Stomach (tissue), 9 donors: ENCODE measurements around the gene TRIM29. TPM values are rescaled to one million over a fixed set of nuclear protein-coding genes. Genes with fewer than 3 reads are reported as not detected.
A peak's percentile ranks its signal among the peaks of the same experiment; 100 is the strongest.

Experiments used
- DNase-seq, 2 donors: peaks; one replicate each; pipeline versions ENCODE4 v3.0.0 to v3.0.0-alpha.2; 2013 to 2019
- H3K27ac ChIP-seq, 5 donors: fragments of 200-600 bp in 4 of 5; sonication (generic) in 4 of 5; one replicate each; pipeline ENCODE4 v1.5.1; 2013 to 2019; ENCODE audit warnings: mild to moderate bottlenecking in 1 of 5, moderate library complexity in 1 of 5
- H3K27me3 ChIP-seq, 3 donors: fragments of 200-600 bp; sonication (generic); one replicate each; pipeline ENCODE4 v1.5.1; 2017 to 2019; ENCODE audit warnings: mixed run types in 1 of 3
- H3K36me3 ChIP-seq, 4 donors: fragments of 200-600 bp; sonication (generic); 1 replicate in 3 of 4; 2 replicates in 1 of 4; pipeline ENCODE4 v1.5.1; 2016 to 2019
- H3K4me1 ChIP-seq, 4 donors: fragments of 200-600 bp; sonication (generic); one replicate each; pipeline ENCODE4 v1.5.1; 2016 to 2019
- H3K4me3 ChIP-seq, 4 donors: fragments of 200-600 bp; sonication (generic) in 3 of 4; one replicate each; pipeline ENCODE4 v1.5.1; 2016 to 2019; ENCODE audit warnings: mild to moderate bottlenecking in 1 of 4
- H3K9me3 ChIP-seq, 4 donors: fragments of 200-600 bp; sonication (generic); one replicate each; pipeline ENCODE4 v1.5.1; 2016 to 2019
- EP300 ChIP-seq: sonication (generic); formaldehyde crosslinking; IDR thresholded peaks from one replicate; pipeline ENCODE4 v1.6.1; 2017; ENCODE audit warnings: antibody characterized with exemption
- POLR2A ChIP-seq, 4 donors: fragments of 450-650 bp; IDR thresholded peaks; one replicate each; pipeline ENCODE4 v1.6.1; 2016; ENCODE audit warnings: antibody characterized with exemption in 4 of 4, control low read depth in 2 of 4, mild to moderate bottlenecking in 1 of 4, moderate library complexity in 1 of 4
- POLR2AphosphoS5 ChIP-seq, 3 donors: sonication (generic); formaldehyde crosslinking; IDR thresholded peaks; one replicate each; pipeline ENCODE4 v1.6.1; 2016; ENCODE audit warnings: antibody characterized with exemption in 3 of 3
- WGBS, 5 donors: extraction: QIAGEN DNeasy Blood & Tissue Kit in 3 of 5; methylation state at CpG; one replicate each; pipeline versions ENCODE4 v1.1.5 to v1.1.7; 2013 to 2018; 5-methylcytosine and 5-hydroxymethylcytosine counted together
- intact Hi-C: fragments of 100-400 bp; cut with DNase I; formaldehyde crosslinking; loops from one replicate; pipeline ENCODE4 v1.15.1; 2023; ENCODE audit warnings: low total_unique reads
- polyA plus RNA-seq, 3 donors: library from polyadenylated mRNA; stranded (reverse); fragments of 200-250 nt; gene quantifications; one replicate each; pipeline ENCODE4 v1.2.3, GENCODE V29; 2013
- total RNA-seq, 5 donors: library from RNA; depleted of rRNA; stranded (reverse); fragments of >200 nt; gene quantifications; one replicate each; pipeline versions ENCODE4 v1.1.0 to v1.2.3, GENCODE V29; 2014 to 2016
- TF ChIP-seq, protein P1 (sequence below), 7 experiments: fragments of 450-650 bp in 4 of 7; fragments of 200-600 bp in 3 of 7; sonication (generic) in 3 of 7; IDR thresholded peaks; one replicate each; pipeline ENCODE4 v1.5.1; 2016 to 2019; ENCODE audit warnings: antibody characterized with exemption in 7 of 7, control low read depth in 2 of 7, mild to moderate bottlenecking in 1 of 7
- donor health status: healthy with polysubstance abuse.
- donor health status: Bipolar disorder and iron deficiency.
- donor health status: healthy.

TRIM29 gene
- total and polyA plus RNA-seq, 8 donors, result 1.4 to 287 (median 2.2) TPM; not detected in 2

- H3K9me3 ChIP-seq, result peaks cover 0 to 7% (median 2%) of the 10 kb centered on the region in 4 donors
- TF ChIP-seq, protein P1, sequence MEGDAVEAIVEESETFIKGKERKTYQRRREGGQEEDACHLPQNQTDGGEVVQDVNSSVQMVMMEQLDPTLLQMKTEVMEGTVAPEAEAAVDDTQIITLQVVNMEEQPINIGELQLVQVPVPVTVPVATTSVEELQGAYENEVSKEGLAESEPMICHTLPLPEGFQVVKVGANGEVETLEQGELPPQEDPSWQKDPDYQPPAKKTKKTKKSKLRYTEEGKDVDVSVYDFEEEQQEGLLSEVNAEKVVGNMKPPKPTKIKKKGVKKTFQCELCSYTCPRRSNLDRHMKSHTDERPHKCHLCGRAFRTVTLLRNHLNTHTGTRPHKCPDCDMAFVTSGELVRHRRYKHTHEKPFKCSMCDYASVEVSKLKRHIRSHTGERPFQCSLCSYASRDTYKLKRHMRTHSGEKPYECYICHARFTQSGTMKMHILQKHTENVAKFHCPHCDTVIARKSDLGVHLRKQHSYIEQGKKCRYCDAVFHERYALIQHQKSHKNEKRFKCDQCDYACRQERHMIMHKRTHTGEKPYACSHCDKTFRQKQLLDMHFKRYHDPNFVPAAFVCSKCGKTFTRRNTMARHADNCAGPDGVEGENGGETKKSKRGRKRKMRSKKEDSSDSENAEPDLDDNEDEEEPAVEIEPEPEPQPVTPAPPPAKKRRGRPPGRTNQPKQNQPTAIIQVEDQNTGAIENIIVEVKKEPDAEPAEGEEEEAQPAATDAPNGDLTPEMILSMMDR (IDR thresholded peaks at IDR 0.05), result no peak
- TF ChIP-seq POLR2A (IDR thresholded peaks at IDR 0.05) (no peak), EP300 (no peak), POLR2AphosphoS5 (IDR thresholded peaks at IDR 0.05) (no peak)
- intact Hi-C loops, result loop anchor here (2.0 kb wide), 1 partner anchor 63 kb away; no protein-coding TSS in a partner anchor
- no peak overlapping the region for H3K27ac ChIP-seq
- H3K4me1 ChIP-seq, result peaks cover 8 to 30% (median 28%) of the 10 kb centered on the region in 4 donors
- peak overlapping the region in 2 of 4 donors; percentile 46 to 59 for H3K4me3 ChIP-seq
- H3K36me3 ChIP-seq, result no peaks in the 10 kb centered on the region
- H3K27me3 ChIP-seq, result peaks cover 0 to 68% (median 29%) of the 10 kb centered on the region in 3 donors
- WGBS, 5 donors, result 35 to 80% (median 50%) methylated on average over 9 to 27 of the region's 27 CpGs
- peak in 1 of 2 donors; percentile 38 for DNase-seq
These were observed 32.2 kb upstream of the TRIM29 start for GRCh38 chr11:120169981-120170698.

GRCh38 chr11:120168960-120169681, 31.2 kb upstream of the TRIM29 start:
- Histone ChIP-seq H3K4me3 (peak overlapping the region; percentile 46 to 59 (median 48)), H3K27ac (peak overlapping the region in 2 of 5 donors; percentile 43 to 45), H3K27me3 (peaks cover 0 to 68% (median 29%) of the 10 kb centered on the region in 3 donors), H3K4me1 (peaks cover 8 to 30% (median 28%) of the 10 kb centered on the region in 4 donors), H3K36me3 (no peaks in the 10 kb centered on the region), H3K9me3 (peaks cover 0 to 12% (median 2%) of the 10 kb centered on the region in 4 donors)
- TF ChIP-seq POLR2A (IDR thresholded peaks at IDR 0.05), result no peak
- TF ChIP-seq, protein P1 (IDR thresholded peaks at IDR 0.05), result peak in 5 of 7 experiments; percentile 32 to 98 (median 92)
- intact Hi-C loops, result no loop called here
- WGBS, 5 donors, result 1 to 3% (median 1%) methylated on average over 29 to 71 of the region's 71 CpGs
- DNase-seq, result peak; percentile 75 to 91

DNA sequence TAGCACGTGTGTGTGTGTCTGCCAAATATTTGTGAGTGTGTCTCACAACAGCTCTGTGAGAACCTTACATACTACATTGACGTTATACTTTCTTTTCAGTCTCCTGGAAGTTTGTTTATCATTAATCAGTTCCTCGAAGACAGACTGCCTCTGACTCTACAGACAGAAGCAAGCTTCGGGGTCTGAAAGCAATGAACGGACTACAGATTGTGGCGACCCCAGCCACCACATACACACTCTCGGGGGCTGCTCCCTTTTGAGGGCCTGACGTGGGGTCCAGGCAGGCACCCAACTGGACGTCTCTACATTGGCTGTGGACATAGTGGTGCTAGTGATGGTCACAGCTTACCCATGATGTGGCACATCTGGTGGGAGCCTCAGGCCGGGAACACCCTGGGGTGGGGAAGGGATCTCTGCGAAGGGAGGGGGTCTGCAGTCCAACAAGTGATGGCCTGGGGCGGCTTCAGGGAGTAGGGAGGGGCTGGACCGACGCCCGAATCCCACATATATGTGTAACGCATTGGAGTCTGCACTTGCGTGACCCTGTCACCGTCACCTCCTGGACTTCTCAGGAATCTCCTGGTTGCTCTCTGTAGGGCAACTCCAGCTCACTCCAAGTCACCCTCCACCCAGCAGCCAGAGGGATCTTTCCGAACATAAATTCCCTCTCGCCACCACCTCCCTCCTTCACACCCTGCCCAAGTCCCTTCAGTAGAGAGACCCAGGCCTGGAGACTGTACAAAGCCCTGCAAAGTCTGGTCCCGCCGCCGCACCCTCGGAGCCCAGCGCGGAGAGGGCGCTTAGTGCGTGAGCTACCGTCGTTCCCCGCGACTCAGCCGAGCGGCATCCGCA, 30.4 kb upstream of the TRIM29 start:
- peak overlapping the region; percentile 46 to 59 (median 48) for H3K4me3 ChIP-seq
- intact Hi-C loops, result no loop called here
- no peaks in the 10 kb centered on the region for H3K36me3 ChIP-seq

More for the DNA sequence above, 30.4 kb upstream of the TRIM29 start:
- Histone ChIP-seq H3K4me1 (peaks cover 8 to 30% (median 28%) of the 10 kb centered on the region in 4 donors), H3K9me3 (peaks cover 0 to 12% (median 2%) of the 10 kb centered on the region in 4 donors), H3K27me3 (peaks cover 0 to 68% (median 27%) of the 10 kb centered on the region in 3 donors), H3K27ac (peak overlapping the region in 2 of 5 donors; percentile 43 to 45)
- DNase-seq, result peak in 1 of 2 donors; percentile 38
- WGBS, 5 donors, result 21 to 28% (median 25%) methylated on average over 31 to 35 of the region's 35 CpGs
- TF ChIP-seq POLR2AphosphoS5 (IDR thresholded peaks at IDR 0.05), result no peak
- no peak for TF ChIP-seq POLR2A (IDR thresholded peaks at IDR 0.05)
- TF ChIP-seq EP300, result no peak
- TF ChIP-seq, protein P1 (IDR thresholded peaks at IDR 0.05), result no peak
